HL-60 (cell line): ENCODE results near the gene USP3.
A peak's percentile ranks its signal among the peaks of the same experiment; 100 is the strongest.

ENCODE experiments used
- DNase-seq, 2 experiments: peaks; one replicate each; pipeline ENCODE4 v3.0.0-alpha.2; 2010 to 2020; ENCODE audit warnings: low read depth in 1 of 2, low spot score in 1 of 2
- H3K27ac ChIP-seq: fragments of 250-450 bp; sonication (Bioruptor Pico); replicated peaks from 2 replicates; pipeline ENCODE4 v1.5.1; 2020; ENCODE audit warnings: mild to moderate bottlenecking, moderate library complexity
- H3K27me3 ChIP-seq: fragments of 250-450 bp; sonication (Bioruptor Pico); 2 replicates; pipeline ENCODE4 v1.5.1; 2021; ENCODE audit warnings: mild to moderate bottlenecking, moderate library complexity; ENCODE audit not compliant: insufficient read depth, poor library complexity, severe bottlenecking
- H3K4me3 ChIP-seq: replicated peaks from 2 replicates; pipeline ENCODE4 v1.5.1; 2011; ENCODE audit warnings: mild to moderate bottlenecking, control low read depth, low read length; ENCODE audit not compliant: insufficient read depth
- GABPA ChIP-seq: IDR thresholded peaks from 2 replicates; pipeline ENCODE4 v1.6.1; 2012; ENCODE audit warnings: low read depth
- POLR2AphosphoS5 ChIP-seq: IDR thresholded peaks from 2 replicates; pipeline ENCODE4 v1.6.1; 2012; ENCODE audit warnings: low read depth
- SPI1 ChIP-seq: IDR thresholded peaks from 2 replicates; pipeline ENCODE4 v1.6.1; 2012; ENCODE audit warnings: low read depth, mild to moderate bottlenecking, borderline replicate concordance
- TF ChIP-seq, protein P1 (sequence below): IDR thresholded peaks from one replicate; pipeline ENCODE4 v1.5.1; 2011; ENCODE audit warnings: low read length, control low read depth, inconsistent platforms; ENCODE audit not compliant: insufficient read depth
- TF ChIP-seq, protein P2 (sequence below): IDR thresholded peaks from 2 replicates; pipeline ENCODE4 v1.6.1; 2012; ENCODE audit warnings: low read depth; ENCODE audit not compliant: insufficient replicate concordance

The USP3 gene

DNA sequence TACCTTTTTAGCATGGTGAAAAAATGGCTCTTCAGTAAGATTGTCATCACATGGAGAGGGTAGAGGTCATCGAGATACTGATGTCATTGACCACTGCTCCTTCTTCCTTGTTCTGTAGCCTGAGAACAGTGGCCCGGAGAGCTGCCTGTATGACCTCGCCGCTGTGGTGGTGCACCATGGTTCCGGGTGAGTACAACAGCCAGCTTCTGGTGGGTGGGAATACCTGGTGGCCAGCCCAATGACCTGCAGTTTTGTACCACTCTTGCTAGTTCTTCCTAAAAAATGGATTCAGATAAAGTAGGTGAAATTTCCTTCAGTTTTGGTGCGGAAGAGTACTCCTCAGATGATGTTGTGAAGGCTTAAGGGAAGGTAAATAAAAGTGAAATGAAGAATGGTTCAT, 84.4 kb downstream of the USP3 start:
- TF ChIP-seq, protein P1, sequence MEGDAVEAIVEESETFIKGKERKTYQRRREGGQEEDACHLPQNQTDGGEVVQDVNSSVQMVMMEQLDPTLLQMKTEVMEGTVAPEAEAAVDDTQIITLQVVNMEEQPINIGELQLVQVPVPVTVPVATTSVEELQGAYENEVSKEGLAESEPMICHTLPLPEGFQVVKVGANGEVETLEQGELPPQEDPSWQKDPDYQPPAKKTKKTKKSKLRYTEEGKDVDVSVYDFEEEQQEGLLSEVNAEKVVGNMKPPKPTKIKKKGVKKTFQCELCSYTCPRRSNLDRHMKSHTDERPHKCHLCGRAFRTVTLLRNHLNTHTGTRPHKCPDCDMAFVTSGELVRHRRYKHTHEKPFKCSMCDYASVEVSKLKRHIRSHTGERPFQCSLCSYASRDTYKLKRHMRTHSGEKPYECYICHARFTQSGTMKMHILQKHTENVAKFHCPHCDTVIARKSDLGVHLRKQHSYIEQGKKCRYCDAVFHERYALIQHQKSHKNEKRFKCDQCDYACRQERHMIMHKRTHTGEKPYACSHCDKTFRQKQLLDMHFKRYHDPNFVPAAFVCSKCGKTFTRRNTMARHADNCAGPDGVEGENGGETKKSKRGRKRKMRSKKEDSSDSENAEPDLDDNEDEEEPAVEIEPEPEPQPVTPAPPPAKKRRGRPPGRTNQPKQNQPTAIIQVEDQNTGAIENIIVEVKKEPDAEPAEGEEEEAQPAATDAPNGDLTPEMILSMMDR = no peak
- H3K27ac ChIP-seq = no peak overlapping the region
- DNase-seq = no peak
- no peak overlapping the region for H3K4me3 ChIP-seq
- H3K27me3 ChIP-seq = no peaks in the 10 kb centered on the region

DNA sequence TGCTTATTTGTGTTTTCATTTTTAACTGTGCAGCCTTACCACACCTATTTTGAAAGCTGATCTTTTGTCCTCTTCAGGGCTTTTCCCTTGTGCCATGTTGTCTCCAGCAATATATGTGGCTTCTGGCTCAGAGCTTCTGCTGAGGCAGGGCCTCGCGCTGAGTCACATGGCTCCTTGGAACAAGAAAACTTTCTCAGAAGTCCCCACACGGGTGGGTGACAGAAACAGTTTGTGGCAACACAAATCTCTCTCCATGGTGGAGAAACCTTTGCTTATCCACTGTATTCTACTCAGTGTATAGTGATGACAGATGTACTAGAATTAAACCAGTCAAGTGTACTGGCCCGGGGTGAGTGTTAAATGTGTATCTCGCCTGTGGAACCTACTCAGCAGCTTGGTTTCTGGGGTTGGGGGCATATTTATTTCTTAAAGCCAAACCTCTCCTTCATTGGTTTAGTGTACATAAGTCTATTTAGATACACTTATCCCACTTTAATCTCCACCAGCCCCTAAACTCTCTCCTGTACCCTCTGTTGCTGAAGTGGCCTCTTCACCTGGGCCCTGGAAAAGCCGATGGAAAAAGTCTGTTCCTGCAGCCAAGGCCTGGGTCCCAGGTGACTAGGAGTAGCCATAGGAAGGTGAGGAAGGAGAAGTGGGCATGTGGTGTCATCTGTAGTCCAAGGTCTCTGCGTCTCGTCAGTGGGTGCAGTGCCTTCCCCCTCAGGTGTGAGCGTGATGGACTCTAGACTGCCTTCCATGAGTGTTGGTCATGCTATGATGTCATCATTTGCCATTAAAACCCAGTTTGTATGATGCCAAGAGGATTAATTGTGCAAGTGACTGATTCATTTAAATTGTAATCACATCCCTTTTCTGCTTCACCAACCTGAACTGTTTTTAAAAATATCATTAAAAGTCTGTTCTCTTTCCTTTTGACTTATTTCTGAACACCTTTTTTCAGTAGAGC, 89.6 kb downstream of the USP3 start:
- H3K27me3 ChIP-seq = no peaks in the 10 kb centered on the region
- no peak overlapping the region for H3K27ac ChIP-seq
- H3K4me3 ChIP-seq = no peak overlapping the region
- TF ChIP-seq SPI1 = no peak
- DNase-seq = no peak

- Histone ChIP-seq H3K27ac (no peak overlapping the region), H3K4me3 (no peak overlapping the region), H3K27me3 (no peaks in the 10 kb centered on the region)
- DNase-seq = no peak
- TF ChIP-seq, protein P2, sequence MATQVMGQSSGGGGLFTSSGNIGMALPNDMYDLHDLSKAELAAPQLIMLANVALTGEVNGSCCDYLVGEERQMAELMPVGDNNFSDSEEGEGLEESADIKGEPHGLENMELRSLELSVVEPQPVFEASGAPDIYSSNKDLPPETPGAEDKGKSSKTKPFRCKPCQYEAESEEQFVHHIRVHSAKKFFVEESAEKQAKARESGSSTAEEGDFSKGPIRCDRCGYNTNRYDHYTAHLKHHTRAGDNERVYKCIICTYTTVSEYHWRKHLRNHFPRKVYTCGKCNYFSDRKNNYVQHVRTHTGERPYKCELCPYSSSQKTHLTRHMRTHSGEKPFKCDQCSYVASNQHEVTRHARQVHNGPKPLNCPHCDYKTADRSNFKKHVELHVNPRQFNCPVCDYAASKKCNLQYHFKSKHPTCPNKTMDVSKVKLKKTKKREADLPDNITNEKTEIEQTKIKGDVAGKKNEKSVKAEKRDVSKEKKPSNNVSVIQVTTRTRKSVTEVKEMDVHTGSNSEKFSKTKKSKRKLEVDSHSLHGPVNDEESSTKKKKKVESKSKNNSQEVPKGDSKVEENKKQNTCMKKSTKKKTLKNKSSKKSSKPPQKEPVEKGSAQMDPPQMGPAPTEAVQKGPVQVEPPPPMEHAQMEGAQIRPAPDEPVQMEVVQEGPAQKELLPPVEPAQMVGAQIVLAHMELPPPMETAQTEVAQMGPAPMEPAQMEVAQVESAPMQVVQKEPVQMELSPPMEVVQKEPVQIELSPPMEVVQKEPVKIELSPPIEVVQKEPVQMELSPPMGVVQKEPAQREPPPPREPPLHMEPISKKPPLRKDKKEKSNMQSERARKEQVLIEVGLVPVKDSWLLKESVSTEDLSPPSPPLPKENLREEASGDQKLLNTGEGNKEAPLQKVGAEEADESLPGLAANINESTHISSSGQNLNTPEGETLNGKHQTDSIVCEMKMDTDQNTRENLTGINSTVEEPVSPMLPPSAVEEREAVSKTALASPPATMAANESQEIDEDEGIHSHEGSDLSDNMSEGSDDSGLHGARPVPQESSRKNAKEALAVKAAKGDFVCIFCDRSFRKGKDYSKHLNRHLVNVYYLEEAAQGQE = no peak
- 0 out of 2 replicates have a peak, but pooled peaks have one; percentile 12 for TF ChIP-seq POLR2AphosphoS5
Measured at GRCh38 chr15:63595065-63595464, 90.7 kb downstream of the USP3 start.

- no peak overlapping the region for H3K27ac ChIP-seq
- DNase-seq = no peak
- no peak overlapping the region for H3K4me3 ChIP-seq
- H3K27me3 ChIP-seq = no peaks in the 10 kb centered on the region
- no peak for TF ChIP-seq SPI1
- TF ChIP-seq GABPA = no peak
- TF ChIP-seq, protein P2 = no peak
- TF ChIP-seq POLR2AphosphoS5 = no peak
- TF ChIP-seq, protein P1 = no peak
Measured at GRCh38 chr15:63595688-63596087, 91.3 kb downstream of the USP3 start.

DNA sequence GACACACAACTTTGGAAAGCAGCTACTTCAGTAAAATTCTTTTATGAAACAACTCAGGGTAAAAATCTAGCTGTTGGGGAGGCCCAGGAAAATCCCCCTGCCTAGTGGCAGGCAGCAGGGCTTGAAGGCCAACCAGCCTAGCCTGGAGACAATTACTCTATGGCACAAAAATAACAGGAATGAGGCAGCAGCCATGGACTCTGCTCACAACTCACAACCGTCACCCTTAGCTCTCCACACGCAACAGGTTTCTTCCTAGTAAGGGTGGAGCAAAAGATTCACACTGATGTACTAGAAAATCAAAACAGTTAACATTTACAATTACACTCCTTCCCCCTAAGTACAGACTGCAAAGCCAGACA, 92.3 kb downstream of the USP3 start:
- Histone ChIP-seq H3K4me3 (no peak overlapping the region), H3K27me3 (no peaks in the 10 kb centered on the region), H3K27ac (no peak overlapping the region)
- TF ChIP-seq, protein P2 = no peak
- TF ChIP-seq SPI1 = no peak
- TF ChIP-seq GABPA = no peak
- TF ChIP-seq POLR2AphosphoS5 = no peak
- TF ChIP-seq, protein P1 = no peak
- no peak for DNase-seq
